GM21786 (cell line): Measurements from ENCODE around the gene KLHDC8A.
"Not testable (repeated sequence)": the region's sequence is repeated elsewhere in the genome, so short reads cannot be mapped to it uniquely, and the experiment has no call there.

Source experiments
- ATAC-seq: cut with Tn5 transposase; IDR thresholded peaks from one replicate; pipeline ENCODE4 v1.9.1; 2021; ENCODE audit not compliant: unreplicated experiment

The KLHDC8A gene

DNA sequence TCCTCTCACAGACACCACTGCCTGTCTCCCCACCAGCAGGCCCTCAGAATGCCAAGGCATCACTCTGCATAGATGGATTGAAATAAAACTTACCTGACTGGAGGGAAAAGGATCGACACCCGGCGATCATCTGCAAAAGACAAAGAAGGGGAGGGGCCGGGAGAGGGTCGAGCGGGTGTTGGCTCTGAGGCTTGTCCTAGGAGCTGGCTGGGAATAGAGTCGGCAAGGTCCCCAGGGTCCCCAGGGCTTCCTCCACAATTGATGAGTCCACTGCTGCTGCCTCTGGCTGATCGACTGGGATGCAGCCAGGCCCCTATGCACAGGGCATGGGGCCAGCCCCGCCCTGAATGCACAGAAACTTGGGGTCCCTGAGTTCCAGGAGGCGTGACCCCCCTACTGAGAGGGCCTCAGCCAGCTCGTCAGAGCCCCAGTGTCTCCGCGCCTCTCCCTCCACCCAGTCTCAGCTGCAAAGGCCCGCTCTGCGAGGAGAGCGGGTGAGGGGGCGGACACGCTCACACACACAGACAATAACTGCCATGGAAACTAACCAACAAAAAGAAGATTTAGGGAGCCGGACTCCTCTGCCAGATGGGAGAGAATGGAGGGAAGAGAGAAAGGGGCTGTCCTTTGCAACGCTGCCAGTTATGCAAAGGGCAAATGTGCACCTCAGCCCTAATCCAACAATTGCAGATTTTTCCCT, at the start of gene KLHDC8A:
KLHDC8A (minus strand) TSS at position 483 of the 700 bp plus-strand sequence. CDS start 13,318 bp downstream, outside the sequence.
- no peak for ATAC-seq

- ATAC-seq = not testable (repeated sequence)
Measured at GRCh38 chr1:205406252-205406651, 49.5 kb upstream of the KLHDC8A start.

GRCh38 chr1:205404484-205404883, 47.8 kb upstream of the KLHDC8A start:
- not testable (repeated sequence) for ATAC-seq

DNA sequence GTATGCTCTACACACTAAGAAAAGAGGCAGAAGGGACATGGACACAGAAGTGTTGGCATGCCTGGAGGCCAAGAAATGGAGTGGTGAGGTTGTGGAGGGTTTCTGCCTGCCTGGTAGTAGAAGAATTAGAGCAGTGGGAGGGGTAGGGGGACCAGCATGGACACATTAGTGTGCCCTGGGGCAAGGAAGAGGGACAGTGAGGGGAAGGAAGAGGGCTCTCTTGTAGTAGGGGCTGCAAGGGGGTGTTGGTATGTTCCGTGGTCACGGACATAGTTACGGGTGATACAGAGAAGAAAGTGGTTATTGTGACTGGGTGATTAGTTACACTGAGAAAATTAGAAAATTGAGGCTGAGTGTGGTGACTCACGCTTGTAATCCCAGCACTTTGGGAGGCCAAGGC, 41.9 kb upstream of the KLHDC8A start:
- no peak for ATAC-seq

GRCh38 chr1:205396967-205397616, 40.4 kb upstream of the KLHDC8A start:
- ATAC-seq = no peak

GRCh38 chr1:205395616-205396015, 38.9 kb upstream of the KLHDC8A start:
- ATAC-seq = no peak

DNA sequence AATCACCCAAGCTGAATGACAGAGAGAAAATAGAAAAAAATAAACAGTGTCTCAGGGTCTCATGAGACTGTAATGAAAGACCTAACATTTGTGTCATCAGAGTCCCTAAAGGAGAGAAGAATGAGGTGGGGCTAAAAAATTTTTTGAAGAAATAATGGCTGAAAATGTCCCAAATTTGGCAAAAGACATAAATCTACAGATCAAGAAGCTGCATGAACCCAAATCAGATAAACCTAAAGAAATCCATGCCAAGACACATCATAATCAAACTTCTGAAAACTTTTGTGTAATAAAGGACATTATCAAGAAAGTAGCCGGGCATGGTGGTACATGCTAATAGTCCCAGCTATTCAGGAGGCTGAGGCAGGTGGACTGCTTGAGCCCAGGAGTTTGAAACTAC, 35.9 kb upstream of the KLHDC8A start:
- ATAC-seq = no peak

DNA sequence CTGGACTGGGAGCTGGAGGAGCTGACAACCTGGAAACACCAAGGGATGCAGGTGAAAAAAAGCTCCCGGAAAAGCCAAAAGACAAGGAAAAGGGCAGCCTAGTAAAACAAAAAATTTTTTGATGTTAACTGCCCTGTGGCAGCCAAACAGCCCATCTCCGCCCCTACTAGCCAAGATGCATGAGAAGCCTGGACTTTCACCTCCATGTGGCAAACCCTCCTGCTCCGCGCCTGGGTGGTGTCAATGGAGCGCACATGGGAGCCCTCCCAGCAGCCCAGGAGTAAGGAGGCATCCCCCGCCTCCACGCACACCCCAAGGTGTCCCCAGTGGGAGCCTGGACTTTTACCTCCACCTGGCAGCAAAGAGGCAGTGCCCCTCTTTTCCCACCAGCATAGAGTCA, 34.7 kb upstream of the KLHDC8A start:
- no peak for ATAC-seq

DNA sequence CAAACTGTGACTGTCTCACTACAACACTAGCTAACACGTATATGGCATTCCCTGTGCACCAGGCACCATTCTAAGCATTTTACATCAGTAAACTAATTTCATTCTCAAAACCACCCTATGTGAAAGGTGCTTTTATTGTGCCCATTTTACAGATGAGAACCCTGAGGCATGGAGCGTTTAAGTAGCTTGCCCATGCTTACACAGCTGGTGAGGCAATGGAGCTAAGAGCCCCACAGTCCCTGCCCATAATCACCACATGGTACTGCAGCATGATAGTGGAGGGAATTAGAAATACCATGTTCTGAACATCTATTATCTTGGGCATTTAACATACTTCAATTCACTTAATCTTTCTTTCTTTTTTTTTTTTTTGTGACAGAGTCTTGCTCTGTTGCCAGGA, 31.1 kb upstream of the KLHDC8A start:
- ATAC-seq = no peak

DNA sequence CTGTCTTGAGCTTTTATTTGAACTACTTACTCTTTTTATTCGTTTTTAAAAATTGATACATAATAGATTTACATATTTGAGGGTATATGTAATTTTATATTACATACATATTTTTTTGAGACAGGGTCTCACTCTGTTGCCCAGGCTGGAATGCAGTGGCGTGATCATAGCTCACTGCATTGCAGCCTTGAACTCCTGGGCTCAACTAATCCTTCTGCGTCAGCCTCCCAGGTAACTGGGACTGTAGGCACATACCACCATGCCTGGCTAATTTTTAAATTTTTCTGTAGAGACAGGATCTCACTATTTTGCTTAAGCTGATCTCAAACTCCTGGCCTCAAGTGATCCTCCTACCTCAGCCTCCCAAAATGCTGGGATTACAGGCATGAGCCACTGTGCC, 26.3 kb upstream of the KLHDC8A start:
- not testable (repeated sequence) for ATAC-seq

DNA sequence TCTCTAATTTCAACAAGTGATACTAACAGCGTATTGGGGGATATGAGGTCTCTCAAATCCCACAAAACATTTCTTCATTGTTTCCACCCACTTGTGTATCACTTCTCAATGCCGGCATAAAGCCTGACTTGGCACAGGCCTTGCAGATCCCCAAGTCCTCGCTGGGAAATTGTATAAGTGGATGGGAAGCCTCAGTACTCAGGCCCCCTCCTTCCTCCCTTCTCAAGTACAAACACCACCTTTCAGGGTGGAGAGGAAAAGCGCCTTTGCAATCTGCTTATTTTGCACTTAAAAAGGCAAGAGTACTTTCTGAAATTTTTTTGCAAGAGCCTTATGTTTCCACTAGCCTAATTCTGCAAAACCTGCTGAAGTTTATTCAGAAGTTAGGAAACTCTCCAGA, 25.8 kb upstream of the KLHDC8A start:
- ATAC-seq = no peak

DNA sequence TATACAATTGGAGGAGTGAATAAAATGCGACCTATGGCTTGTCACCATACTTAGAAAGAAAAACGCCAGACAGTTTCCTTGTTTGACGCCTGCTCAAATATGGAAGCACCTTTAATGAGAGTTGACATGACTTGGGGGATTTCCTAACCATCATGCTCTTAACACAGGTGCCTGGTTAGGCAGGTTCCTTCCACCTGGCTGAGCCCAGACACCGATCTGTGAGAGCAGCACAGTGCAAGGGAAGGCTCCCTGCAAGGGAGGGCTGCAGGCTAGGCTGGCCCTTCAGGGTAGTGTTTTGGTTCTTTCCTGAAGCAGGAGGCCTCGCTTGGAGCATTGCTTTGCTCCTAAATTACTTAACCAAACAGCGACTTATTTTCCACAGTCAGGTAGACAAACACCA, 24.6 kb upstream of the KLHDC8A start:
- ATAC-seq = no peak

DNA sequence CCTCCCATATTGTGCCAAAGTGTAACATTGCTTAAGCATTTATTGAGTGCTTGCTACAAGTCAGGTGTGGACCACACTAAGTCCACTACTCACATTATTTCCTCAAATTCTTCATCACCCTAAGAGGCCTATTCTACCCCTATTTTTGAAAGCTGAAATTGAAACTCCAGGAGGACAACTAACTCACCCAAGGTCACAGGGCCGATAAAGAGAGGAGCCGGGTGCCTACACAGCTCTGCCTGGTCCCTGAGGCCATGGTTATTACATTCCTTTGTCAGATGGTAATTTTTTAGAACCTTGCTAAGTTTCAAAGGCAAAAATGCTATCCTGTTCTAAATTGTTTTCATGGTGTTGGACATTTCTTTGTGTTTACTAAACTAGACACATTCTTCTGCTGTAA, 24.2 kb upstream of the KLHDC8A start:
- ATAC-seq = no peak

GRCh38 chr1:205379056-205379455, 22.3 kb upstream of the KLHDC8A start:
- no peak for ATAC-seq

- ATAC-seq = no peak
Measured at GRCh38 chr1:205377355-205377754, 20.6 kb upstream of the KLHDC8A start.

DNA sequence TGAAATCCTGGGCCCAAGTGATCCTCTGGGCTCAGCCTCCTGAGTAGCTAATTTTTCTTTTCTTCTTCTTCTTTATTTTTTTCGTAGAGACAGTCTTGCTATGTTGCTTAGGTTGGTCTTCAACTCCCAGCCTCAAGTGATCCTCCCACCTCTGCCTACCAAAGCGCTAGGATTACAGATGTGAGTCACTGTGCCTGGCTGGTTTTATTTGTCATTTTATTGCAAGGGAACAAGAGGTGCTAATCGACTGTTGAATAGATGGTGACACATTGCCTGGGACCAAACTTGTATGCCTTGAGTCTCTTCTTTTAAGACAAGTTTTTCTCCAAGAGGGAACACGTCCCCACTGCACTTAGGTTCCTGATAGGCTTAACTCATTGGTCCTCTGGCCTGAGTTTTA, 20.0 kb upstream of the KLHDC8A start:
- no peak for ATAC-seq

DNA sequence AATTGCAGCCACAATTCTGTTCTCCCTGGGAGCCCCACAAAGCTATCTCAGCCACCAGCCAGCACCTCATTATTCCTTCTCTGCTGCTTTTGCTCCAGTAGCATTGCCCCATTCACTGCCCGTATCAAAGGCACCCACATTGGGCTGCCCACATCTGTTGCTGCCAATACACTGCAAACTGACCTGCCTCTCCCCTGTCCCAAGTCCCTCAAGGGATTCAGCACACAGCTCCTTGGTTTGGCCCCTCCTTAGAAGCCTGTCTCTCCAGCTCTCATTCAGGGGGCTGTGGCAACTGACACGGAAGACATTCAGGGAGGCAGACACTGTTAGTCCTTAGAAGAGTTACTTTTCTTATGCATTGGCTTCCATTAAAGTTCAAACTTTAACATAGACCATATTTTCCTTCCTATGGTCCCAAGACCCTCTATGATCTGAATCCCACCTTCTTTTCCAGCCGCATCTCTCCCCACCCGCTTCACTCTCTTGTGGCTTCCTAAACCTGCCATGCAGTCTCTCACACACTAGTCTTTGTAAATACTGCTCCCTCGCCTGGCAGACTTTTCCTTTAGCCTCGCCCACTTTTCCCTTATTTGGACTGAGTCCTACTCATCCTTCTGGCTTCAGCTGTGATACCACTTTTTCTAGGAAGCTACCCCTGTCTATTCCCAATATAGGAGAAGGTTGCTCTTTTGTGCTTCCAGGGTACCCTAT, 19.3 kb upstream of the KLHDC8A start:
- ATAC-seq = no peak

- ATAC-seq = no peak
Measured at GRCh38 chr1:205374210-205375078, 17.7 kb upstream of the KLHDC8A start.

- no peak for ATAC-seq
Measured at GRCh38 chr1:205373798-205374175, 17.1 kb upstream of the KLHDC8A start.

DNA sequence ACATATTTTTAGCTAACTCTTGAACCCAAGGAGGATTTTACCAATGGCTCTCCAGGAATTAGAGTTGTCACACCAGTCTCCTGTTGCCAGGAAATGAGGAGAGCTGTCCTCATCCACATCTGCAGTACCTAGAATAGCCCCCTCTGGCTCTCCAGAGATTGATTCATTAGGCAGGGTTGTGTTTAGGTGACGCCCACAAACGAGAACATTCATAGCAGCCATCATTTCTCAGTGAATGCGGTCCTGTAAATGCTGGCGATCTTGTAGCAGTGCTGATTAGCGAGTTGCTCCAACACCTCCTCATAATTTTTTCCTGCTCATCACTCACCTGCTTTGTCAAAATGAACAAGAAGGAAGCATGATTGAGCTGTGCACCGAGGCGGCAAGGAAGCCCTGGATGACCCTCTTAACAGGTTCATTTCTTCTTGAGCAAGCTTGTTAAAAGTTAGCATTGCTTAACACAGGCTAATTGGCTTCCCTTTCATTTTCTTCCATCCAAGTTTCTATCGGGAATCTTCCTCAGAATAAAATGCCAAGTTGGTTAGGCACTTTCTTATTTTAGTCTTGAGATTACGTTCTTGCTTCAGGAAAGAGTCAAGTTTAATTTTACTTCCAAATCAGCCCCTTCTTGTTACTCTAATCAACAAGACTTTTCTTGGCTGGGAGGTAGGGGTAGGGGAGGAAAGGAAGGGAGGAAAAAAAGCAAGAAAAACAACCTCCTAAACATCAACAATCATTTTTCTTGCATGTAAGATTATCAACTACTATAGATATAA, 16.5 kb upstream of the KLHDC8A start:
- no peak for ATAC-seq
